ENCODE data around the gene SLC25A6.
"Not testable (repeated sequence)": the region's sequence is repeated elsewhere in the genome, so short reads cannot be mapped to it uniquely, and the experiment has no call there.

SLC25A6 gene

DNA sequence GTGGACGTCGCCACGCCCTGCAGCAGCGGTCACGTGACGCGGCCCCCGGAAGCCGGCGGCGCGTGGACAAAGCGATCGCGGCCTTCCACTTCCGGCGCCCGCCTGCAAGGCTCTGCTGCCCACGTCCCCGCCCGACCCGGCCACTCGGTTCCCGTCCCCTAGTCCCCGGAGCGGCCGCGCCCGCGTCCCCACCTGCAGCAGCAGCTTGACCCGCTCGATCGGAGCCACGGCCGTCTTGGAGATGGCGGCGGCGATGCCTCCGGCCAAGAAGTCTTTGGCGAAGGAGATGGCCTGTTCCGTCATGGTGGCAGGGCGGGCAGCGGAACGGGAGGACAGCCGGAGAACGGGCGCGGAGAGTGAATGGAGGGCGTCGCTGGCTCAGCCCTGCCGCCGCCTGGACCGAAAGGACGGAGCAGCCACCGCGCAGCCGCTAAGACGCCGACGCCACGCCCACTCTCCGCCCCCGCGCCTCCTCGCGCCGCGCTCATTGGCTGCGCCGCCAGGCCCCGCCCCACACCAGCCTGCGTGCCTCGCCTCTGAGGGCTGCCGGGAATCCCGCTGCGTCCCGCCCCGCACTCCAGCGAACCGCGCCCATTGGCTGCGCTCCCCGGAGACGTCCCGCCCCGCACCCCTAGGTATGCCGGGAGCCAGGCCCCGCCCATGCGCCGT, at the start of gene SLC25A6:
Gene SLC25A6, minus strand, starts transcription at position 407 of the 669 bp plus-strand sequence. Its CDS starts 104 bp downstream, at position 303.
- no peak for DNase-seq

DNA sequence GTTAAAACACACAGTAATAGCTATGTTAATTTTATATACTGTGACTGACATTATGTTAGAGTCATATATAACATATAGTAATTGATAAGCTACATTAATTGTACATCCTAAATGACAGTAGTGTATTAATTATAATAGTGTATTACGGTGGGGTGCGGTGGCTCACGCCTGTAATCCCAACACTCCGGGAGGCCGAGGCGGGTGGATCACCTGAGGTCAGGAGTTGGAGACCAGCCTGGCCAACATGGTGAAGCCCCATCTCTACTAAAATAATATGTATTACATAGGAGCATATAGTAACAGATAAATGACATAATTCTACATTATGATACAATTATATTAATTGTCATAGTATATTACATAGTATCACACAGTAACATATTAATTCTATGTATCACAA, 48.6 kb upstream of the SLC25A6 start:
- no peak for DNase-seq

DNA sequence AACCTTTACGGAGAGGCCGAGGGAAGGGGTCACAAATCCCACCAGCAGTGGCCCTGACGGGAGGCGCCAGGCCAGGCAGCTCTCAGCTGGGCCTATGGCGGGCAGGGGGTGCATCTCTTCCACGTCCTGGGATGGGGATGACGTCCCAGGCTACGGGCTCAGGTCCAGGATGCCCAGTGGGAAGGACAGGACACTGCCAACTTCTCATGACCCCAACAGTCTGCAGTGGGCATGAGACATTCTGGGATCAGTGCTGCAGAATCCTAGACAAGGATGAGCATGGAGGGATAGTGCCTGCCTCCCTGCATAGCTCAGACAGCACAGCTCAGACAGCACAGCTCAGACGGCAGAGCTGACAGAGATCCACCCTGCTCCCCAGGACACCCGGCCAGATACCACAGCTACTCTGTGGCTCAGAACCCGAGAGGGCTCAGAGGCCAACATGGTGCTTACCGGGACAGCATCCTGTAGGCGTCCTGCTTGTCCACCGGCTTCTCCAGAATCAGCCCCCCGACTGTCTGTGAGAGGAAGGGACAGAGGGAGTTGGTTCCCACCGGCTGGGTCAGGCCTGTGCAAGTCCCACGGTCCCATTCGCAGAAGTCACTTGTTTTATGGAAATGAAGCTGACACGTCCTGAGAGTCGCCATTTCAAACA, 43.5 kb upstream of the SLC25A6 start:
- DNase-seq: no peak

DNA sequence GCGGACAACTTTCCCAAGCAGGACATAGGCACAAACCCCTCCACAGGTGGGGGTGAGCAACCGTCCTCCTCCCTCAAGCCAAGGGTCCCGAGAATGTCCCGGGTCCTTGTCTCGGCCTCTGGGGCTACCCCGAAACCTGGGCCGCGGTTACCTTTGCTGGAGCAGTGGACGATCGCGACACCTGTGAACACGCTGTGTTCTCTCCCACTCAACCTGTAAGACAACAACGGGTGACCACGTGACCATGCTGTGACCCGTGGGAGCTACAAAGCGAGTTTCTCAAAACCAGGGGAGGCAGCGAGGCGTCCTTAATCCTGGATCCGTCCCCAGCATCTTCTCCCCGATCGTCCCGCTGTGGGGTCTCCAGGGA, 42.9 kb upstream of the SLC25A6 start:
- no peak for DNase-seq

DNA sequence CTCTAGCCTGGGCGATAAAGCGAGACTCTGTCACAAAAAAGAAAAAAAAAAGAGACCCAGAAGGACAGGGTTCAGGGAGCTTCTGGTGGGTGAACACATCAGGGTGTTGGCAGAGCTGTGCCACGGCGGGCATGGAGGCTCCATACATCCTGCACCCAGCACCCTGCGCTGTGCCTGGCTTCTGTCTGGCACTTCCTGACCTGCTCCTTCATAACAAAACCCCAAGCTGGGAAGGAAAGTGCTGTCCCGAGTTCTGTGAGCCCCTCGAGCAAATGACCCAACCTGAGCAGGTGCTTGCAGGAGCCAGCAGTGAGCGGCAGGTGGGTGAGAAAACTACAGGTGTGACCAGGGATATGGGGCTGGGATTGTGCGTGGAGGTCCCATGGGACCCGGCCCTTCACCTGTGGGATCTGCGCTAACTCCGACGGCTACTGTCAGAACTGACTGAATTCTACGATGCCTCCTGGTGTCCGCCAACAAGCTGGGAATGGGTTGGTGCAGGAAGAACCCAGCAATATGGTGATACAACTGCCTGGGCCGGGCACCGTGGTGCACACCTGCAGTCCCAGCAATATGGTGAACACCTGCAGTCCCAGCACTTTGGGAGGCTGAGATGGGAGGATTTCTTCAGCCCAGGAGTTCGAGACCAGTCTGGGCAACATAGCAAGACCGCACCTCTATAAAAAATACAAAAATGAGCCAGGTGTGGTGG, 41.9 kb upstream of the SLC25A6 start:
- no peak for DNase-seq

DNA sequence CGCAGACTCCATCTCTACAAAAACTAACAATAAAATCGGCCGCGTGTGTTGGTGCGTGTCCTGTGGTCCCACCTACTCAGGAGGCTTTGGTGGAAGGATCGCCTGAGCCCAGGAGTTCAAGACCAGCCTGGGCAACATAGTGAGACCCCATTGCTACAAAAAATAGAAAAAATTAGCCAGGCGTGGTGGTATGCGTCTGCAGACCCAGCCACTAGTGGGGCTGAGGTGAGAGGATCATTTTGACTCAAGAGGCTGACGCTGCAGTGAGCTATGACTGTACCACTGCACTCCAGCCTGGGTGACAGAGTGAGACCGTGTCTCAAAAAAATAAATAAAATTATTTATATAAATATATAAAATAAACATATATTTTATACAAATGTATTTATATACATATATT, 38.5 kb upstream of the SLC25A6 start:
- no peak for DNase-seq

DNA sequence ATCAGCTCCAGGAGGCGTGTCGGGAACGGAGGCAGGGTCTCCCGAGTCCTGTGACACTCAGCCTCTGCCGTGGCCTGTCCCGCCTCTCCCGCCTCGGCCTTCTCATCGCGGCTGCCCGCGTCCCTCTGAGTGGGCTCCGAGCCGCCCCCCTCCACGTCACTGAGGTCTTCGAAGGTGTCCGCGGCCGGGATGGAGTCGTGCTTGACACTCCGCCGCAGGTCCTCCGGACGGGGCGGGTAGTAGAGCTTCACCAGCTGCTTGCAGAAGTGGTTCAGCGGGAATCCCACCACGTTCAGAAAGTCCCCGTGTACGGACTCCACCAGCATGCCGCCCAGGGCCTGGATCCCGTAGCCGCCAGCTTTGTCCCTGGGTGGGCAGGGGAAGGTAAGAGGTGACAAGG, 35.8 kb upstream of the SLC25A6 start:
- no peak for DNase-seq

DNA sequence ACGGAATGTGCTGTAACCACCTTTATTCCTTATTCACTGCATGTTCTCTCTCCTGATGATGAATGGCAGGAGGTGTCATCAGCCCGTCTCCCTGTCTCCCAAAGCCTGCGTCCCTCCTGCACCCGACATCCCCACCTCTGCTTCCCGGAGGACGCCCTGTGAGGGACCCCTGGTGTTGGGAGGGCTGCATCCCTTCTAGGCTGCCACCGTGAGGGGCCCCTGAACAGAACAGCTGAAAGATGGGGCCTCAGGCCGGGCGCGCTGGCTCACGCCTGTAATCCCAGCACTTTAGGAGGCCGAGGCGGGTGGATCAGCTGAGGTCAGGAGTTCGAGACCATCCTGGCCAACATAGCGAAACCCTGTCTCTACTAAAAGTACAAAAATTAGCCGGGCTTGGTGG, 34.4 kb upstream of the SLC25A6 start:
- DNase-seq: not testable (repeated sequence)

DNA sequence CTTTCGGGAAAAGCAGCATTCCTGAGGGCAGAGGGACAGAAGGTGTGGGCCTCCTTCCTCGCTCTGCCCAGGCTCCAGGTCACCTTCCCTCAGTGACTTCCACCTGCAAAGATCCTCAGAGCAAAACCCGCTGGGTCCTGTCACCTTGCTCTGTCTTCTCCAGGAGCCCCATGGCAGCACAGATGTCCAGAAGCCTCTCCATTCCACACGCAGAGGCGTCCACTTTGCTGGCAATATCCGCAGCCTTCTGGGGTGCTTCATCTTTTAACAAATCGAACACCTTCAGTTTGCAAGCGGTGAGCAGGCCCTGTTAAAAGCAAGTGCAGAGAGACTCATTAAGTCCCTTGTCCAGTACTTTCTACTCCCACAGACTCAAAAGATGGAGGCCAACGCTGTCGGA, 33.5 kb upstream of the SLC25A6 start:
- no peak for DNase-seq

DNA sequence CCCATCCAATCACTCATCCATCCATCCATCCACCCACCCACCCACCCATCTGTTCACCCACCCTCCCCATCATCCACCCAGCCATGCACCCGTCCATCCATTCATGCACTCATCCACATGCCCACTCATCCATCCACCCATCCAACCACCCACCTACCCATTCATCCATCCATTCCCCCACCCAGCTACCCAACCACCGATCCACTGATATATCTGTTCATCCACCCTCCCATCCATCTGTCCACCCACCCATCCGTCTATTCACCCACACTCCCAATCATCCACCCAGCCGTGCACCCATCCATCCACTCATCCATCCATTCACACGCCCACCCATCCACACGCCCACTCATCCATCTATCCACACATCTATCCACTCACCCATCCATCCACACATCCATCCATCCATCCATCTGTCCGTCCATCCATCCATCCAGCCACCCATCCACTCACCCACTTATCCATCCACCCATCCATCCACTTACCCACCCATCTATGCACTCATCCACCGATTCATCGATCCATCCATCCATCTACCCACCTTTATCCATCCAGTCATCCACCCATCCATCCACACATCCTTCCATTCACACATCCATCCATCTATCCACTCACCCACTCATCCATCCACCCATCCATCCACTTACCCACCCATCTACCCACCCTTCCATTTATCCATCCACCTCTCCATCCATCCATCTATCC, 32.4 kb upstream of the SLC25A6 start:
- no peak for DNase-seq

DNA sequence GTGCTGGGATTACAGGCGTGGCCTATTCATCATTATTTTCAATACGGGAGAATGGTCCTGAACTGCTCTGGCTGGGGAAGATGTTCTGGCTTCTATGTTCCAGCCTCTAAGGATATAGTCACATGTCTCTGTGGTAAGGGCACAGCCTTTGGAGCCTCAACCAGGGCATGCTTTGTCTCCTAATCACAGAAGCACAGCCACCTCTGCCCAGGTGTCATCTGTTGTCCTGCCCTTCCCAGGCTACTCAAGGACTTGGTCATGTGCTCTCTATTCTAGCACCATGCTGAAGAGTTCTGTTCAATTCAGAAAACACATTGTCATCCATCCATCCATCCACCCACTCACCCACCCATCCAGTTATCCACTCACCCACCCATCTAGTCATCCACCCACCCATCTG, 31.3 kb upstream of the SLC25A6 start:
- DNase-seq: no peak

DNA sequence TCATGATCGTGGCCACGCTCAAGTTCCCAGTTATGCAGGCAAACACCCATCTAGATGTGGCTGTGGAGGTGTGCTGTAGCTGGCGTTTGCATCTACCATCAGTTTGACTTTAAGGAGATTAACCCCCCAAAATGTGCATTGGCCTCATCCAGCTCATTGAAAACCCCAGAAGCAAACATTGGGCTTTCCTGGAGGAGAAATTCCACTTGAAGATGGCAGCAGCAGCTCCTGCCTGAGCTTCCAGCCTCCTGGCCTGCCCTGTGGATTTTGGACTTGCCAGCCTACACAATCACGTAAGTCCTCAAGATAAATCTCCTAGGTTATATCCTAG, 30.2 kb upstream of the SLC25A6 start:
- no peak for DNase-seq

DNA sequence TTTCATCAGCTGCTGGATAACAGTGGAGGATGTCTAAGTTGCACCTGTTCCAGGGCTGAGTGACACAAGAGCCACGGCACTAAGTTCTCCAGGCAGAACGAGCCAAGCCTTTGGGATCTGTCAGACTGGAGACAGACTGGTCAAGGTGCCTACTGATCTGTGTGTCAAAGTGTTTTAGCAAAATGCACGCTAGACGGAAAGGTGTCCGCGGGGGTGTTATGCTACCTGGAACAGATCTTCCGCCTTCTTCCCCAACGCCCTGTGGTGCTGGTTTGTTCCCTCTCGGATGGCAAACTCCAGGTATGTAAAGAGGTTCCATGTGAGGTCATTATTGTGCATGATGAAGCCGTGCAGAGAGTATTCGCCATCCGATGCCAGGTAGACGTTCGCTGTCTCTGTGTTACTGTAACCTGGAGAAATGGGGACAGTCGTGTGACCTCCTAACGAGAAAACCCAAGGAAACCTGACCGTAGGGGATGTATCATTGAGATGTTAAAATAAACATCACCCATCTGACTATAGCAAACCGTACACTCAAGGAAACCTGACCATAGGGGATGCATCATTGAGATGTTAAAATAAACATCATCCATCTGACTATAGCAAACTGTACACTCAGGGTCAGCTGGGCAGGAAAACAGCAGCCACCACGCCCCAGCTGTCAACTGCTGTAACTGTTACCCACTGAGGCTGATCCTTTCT, 29.7 kb upstream of the SLC25A6 start:
- no peak for DNase-seq

DNA sequence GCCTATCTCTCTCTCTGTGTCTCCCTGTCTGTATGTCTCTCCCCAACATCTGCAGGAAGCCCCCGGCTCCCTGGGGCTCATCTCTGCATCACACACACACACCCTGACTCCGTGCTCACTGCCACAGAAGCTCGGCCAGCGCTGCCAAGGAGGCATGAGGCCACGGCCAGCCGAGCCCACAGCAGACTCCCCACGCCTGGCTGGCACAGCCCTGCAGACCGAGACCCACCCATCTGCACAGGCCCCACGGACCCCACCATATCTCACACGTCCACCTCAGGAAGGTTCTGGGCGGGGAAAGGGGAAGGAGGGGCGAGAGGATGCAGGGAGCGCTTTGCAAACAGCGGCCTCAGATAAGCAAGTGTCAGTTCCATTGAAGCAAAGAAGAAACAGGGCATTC, 28.5 kb upstream of the SLC25A6 start:
- DNase-seq: no peak

DNA sequence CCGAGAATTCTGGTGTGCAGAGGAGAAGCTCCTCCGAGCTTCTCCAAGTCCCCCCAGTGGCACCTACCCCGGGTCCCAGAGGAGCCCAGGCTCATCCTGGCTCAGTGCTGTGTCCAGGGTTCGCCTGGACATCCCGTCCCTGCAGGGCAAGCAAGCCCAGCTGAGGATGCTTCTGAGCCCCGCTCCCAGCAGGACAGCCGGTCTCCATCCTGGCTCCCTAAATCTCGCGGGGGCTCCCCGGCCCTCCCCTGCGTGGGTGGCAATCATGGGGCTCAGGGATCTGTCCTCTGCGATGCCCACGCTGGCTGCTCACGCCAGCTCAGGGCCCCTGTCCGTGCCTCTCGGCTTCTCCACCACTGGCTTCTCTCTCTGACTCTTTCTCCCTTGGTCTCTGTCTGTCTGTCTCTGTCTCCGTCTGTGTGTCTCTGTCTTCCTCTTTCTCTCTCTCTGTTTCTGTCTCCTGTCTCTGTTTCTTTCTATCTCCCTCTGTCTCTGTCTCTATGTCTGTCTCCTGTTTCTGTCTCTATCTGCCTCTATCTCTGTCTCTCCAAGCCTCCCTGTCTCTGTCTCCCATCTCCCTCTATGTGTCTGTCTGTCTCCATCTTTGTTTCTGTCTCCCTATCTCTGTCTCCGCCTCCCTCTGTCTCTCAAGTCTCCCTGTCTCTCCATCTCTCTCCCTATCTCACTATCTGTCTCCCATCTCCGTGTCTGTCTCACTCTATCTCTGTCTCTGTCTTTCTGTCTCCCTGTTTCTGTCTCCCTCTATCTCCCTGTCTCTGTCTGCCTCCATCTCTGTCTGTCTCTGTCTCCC, 27.8 kb upstream of the SLC25A6 start:
- no peak for DNase-seq

DNA sequence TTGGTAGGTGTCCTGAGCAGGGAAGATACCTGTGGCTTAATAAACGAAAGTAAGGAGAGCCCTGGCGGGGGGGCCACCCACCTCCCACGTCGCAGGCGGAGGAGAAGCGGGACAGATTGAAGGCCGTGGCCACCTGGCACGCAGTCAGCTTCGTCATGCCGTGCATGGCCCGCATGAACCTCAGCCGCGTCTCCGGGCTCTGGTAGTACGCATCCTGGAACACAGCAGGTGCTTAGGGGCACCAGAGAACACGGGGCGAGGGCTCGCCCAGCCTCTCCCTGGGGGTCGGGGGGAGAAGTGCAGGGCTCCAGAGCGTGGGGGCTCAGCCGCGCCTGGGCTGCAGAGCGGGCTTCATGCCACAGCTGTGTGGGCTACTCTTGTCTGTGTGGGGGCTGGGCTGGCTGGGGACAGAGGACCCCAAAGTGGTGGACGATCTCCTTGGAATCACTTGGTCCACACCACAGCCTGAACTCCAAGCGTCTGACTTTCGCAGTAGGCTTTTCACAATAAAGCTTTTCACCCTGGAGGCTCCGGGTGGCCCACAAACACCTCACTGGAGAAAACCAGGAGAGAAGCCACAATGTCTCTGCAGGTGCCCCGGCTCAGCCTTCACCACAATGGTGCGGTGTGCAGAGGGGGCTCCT, 27.1 kb upstream of the SLC25A6 start:
- DNase-seq: no peak

DNA sequence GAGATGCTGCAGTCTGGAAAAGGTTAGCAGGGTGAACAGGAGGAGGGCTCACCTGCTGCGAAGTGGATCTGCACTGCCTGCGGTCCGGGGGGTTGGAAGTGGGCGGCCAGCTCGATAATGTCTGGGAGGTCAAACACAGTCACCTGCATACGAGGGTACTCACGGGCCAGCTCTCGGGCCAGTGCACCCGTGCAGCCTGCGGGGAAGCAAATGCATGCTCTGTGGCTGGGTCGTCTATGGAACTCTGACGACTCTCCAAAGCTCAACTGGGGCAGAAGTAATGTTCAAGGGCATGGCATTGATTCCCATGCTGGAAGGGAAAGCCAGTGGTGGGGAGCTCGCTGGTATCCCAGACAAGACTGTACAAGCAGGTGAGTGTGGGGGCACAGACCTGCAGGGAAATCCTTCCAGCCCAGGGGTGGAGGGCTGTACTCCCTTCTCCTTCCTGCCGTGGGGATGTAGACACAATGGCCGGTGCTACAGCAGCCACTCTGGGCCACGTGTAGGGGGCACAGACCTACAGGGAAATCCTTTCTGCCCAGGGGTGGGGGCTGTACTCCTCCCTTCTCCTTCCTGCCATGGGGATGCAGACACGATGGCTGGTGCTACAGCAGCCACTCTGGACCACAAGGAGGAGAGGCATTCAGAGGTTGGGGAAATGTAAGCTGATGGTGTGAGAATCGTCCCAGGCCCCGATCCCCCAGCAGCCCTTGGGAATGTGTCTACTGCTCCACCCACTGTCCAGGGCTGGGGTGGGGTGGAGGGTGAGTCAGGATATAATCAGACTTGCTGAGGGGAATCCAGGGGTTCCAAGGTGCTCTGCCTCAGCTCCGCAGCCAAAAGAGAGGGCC, 26.2 kb upstream of the SLC25A6 start:
- no peak for DNase-seq

DNA sequence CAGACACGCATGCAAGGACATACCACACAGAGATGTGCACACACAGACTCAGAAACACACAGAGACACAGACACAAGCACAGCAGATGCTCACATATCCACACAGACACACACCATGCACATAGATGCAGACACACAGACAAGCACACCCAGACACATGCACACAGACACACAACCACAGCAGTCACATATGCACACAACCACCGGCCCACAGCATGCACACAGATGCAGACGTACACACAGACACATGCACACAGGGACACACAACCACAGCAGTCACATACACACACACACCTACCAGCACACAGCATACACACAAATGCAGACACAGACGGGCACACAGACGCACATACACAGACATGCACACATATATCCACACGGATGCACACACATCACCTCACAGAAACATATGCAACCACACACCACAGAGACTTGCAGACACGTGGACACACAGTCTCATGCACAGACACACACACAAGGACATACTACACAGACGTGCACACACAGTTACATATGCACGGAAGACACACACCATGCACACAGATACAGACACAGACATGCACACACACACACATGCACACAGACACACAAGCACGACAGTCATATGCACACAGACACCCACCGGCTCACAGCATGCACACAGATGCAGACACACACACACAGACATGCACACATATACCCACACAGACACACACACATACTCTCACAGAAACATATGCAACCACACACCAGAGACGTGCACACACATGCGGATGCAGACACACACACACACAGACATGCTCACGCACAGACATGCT, 25.2 kb upstream of the SLC25A6 start:
- no peak for DNase-seq

DNA sequence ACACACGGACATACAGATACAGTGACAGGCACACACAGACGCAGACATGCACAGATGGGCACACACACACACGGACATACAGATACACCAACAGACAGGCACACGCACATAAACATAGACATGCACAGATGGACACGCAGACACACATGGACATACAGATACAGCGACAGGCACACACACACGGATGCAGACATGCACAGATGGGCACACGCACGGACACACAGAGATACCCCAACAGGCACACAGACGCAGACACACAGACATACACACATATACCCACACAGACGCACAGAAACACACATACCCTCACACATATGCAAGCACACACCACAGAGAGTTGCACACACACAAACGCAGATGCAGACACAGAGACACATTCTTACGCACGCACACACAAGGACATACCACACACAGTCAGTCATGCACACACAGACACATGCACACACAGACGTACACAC, 24.4 kb upstream of the SLC25A6 start:
- no peak for DNase-seq

Data from T1000 (cell line).